DMS153 treated with DMSO at 0.1 percent for 48 hours (cell line): ENCODE measurements around the gene SPATA46.

ENCODE experiments used
- DNase-seq: peaks from one replicate; lab custom pipeline; 2025; ENCODE audit not compliant: unreplicated experiment; lab: John Stamatoyannopoulos, UW

The SPATA46 gene

DNA sequence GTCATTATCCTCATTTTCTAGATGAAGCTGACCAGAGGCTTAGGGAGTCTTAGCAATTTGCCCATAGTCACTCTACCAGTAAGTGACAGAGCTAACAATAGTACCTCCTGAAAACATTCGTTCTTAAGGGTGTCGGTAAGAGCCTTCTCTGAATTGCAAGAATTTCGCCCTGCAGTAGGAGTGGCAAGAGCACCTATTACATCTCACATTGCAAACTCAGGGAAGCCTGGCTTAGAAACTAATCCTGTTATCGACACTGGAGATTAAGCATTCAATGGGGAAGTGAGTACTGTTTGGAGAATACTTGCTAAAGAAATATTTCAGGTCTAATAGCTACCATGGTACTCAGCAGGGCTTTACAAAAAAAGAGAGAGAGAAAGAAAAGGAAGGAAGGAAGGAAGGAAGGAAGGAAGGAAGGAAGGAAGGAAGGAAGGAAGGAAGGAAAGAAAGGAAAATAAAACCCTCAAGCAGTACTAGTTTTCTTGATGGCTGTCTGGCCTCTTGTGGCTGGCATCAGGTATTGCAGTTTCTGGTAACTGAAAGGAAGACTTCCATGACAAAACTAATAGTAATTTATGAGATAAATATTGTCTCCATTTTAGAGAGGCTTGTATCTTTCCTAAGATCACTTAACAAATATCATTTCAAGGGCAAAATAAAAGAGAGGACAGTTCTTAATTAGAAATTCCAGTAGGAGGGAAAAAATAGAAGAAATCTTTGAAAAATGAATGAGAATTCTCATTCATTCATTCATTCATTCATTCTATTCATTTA, 15.3 kb upstream of the SPATA46 start:
- DNase-seq = peak; percentile 72

DNA sequence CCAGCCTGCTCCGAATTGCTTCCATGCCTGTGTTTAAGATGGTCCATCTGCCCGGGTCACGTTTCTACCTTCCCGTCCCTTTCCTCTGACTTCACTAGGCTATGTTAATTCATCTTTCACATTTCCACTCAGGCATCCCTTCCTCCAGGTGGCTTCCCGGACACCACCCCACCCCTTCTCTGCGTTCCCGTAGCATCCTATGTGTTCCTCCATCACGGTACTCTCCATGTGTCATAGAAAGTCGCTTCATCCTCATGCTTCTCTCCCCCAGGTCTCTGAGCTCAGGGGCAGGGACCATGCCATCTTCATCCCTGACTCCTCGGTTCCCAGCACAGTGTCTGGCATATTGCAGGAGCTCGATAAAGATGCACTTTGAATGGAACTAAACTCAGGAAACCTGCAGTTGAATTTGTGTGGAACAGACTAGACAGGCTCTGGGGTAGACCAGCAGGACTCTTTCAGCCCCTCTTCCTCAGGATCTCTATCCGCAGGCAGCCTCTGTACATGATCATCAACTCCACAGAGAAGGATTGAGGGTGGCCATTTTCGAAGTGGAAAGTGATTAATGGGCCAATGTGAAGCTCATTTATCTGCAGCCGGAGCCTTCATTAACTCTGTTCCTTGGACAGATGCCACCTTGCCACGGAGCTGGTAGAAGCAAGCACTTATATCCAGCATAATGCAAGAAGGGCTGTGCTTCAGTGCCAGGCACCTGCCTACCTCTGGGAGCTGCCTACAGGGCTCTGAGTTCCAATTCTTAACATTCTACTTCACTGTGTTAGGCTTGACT, 13.9 kb upstream of the SPATA46 start:
- DNase-seq = no peak

DNA sequence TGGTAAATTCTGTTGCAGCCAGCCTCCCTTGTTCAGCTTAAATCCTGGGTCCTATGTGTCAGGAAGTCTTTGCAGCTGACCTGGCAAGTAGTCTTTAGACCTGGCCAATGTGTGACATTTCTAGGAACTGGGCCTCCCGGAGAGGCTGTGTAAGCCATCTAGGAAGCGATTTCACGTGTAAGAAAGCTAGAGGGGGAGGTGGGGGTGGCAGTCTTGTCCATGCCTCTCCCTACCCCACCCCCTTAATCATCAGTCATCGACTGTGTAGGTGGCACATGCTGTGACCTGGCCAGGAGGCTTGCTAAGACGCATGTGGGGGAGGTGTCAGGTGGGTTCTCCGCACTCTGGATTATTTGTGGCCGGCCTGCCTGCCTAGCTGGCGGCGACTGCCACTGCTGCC, 13.3 kb upstream of the SPATA46 start:
- DNase-seq = no peak

- no peak for DNase-seq
These were observed 12.6 kb upstream of the SPATA46 start for GRCh38 chr1:162389021-162389818.

- no peak for DNase-seq
These were observed 12.0 kb upstream of the SPATA46 start for GRCh38 chr1:162388615-162389014.

- DNase-seq = no peak
These were observed 11.5 kb upstream of the SPATA46 start for GRCh38 chr1:162388083-162388594.

- no peak for DNase-seq
These were observed 10.8 kb upstream of the SPATA46 start for GRCh38 chr1:162387226-162388082.

DNA sequence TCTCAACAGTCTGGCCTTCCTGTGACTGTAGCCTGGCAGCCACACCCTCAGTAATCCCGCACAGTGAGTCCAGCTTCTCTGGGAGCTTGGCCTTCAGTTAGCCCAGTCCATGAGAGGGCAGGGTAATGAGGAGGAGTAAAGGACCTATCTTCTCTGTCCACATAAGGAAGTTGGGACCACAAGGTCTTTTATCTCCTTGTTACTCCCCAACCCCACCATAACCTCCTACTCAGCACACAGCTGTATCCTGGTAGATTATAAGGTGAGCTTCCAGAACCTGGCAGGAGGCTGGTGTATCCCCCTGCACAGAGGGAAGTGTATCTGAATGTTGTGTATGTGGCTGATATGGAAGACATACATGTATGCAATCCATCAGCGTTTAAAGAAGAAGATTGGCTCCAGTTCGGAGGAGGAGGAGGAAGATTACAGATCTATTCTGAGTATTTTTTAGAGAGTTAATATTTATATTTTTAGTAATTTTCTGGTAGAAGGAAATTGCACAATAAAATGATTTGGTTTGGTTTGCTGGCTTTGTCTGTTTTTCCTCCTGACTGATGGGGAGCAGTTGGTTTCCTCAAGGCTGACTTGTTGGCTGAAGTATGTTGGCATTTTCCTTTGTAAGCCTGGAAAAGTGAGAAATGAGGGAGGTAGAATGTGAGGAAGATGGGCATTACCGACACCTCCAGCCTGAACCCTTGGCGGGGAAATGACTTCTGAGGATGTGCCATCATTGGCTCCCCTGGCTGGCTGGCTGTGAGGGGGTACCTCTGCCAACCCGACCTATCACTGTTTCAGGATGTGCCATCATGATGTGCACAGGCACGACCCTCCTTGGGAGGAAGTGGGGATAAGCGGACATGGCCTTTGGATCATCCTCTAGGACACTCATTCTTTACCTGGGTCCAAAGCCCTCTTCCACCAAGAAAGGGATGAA, 9.9 kb upstream of the SPATA46 start:
- no peak for DNase-seq

DNA sequence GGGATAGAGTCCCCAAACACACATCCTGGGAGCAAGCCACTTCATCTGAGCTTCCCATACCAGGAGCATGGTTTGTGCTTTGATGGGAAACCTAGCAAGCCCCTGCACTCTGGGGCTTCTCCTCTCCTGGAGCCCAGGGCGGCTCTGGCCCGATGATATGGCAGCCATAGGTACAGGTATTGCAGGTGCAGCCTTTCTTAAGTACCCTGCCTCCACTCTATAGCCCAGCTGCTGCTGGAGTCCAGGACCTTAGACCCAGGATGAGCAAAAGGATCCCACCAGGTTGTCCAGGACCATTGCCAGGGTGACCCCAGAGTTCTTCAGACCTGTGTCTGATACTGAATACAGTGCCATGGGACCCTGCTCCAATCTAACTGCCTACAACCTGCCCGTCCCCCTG, 9.0 kb upstream of the SPATA46 start:
- DNase-seq = no peak

DNA sequence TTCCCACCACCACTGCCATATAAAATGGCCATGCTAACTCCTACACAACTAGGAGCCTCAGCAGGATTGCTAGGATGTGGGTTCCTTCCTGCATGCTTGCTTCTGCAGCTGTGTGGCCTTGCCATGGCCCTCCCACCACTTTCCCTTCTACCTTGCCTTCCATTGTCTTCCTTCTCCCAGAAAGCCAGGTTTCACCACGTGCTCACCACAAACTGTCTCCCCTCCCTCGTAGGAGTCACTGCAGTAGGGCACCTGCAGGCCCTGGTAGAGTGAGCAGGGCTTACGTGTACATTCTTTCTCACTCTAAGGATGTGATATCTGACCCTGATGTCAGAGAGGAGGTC, 8.6 kb upstream of the SPATA46 start:
- DNase-seq = no peak

GRCh38 chr1:162384601-162385279, 8.1 kb upstream of the SPATA46 start:
- no peak for DNase-seq

DNA sequence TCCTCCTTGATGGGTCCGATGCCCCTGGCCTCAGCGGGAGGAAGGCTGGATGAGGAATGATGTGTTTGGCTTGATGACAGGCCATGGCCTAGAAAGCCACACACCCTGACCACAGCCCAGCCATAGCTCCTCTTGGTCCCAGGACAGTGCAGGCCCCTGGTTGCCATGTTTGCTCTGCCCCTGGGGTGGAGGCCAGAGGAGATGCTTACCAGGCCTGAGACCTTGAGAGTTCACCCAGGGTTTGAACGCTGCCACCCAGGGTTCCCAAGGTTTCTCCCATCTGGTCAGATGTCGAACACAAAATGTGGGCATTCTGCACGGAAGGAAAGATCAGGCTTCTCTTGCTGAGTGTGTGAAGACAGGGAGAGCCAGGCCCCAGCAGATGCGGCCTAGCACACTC, 7.5 kb upstream of the SPATA46 start:
- no peak for DNase-seq

- no peak for DNase-seq
These were observed 6.9 kb upstream of the SPATA46 start for GRCh38 chr1:162383516-162383915.

DNA sequence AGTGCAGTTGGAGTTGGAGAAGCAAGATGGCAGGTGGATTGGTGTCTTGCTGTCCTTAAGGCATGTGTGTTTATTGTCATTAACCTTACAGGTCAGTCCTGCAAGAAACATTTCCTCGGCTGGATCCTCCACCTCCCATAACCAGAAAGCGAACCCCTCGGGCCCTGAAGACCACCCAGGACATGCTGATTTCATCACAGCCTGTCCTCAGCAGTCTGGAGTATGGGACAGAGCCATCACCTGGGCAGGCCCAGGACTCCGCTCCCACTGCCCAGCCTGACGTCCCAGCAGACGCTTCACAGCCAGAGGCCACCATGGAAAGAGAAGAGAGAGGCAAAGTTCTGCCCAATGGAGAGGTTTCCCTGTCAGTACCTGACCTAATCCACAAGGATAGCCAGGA, 6.4 kb upstream of the SPATA46 start:
- DNase-seq = no peak

DNA sequence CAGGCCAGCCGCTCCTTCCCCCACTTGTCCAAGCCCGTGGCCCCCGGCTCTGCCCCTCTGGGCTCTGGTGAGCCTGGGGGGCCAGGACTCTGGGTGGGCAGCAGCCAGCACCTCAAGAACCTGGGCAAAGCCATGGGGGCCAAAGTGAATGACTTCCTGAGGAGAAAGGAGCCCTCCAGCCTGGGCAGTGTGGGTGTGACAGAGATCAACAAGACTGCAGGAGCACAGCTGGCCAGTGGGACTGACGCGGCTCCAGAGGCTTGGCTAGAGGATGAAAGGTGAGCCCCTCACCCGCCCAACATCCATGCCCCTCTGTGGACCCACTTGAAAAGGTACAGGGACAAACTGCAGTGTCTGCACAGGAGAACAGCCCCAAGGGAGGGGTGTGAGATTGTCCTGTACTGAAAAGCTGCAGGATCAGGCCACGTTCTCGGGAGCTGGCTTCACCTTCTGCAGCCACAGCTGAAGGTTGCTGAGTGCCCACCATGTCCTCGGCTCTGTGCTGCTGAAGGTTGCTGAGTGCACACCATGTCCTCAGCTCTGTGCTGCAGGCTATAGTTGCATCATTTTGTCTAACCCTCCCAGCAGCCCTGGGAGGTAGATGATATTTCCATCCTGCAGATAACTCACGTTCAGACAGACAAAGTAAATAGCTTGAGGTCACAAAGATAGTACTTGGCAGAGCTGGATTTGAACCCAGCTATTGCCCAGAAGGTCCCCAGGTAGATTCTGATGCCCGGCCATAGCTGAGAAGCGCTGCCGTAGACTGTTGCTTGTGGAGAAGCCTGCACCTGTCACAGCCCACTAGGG, 5.5 kb upstream of the SPATA46 start:
- no peak for DNase-seq

GRCh38 chr1:162381383-162381782, 4.7 kb upstream of the SPATA46 start, which contains the start of gene C1orf226:
Gene C1orf226 (plus strand): TSS chr1:162381728. CDS start chr1:162381902, 174 bp downstream.
- no peak for DNase-seq

DNA sequence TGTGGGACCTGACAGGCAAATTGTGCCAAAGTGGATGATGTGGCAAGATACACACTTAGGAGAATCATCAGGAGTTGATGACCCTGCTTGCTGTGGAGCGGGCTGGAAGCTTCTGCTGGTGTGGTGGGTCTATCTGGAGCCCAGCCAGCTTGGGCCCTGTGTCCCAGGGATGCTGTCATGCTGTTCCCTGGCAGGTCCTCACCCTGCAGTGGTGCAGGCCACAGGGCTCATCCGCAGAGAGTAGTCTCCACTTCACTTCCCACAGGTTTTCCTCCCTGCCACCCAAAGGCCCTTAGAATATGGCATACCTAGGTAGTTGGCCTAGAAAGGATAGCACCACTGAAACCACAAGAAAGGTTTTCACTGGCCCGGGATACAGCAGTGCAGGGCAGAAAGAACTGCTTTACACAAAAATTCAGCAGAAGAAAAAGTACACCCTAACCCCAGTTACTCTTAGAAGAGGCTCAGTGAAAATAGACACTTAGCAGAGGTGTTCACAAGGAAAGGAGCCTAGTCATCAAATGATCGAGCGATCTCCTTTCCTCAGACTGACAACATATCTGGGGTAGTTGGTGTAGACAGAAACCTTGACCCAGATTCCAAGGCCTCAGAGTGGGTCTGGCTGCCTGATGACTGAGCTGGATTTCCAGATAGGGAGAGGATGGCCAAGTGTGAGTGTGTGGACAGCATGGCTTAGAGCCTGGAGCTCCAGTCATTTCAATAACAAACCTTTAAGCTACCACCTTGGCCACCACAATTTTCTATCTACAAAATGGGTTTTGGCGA, 3.6 kb upstream of the SPATA46 start:
- no peak for DNase-seq
